Keratinocyte (primary cell): ENCODE results near the gene TIMM29.

Source experiments
- EZH2 ChIP-seq: IDR thresholded peaks from one replicate; pipeline ENCODE4 v1.6.1; 2012; ENCODE audit warnings: inconsistent platforms, mild to moderate bottlenecking, low read length, moderate library complexity
- TF ChIP-seq, protein P1 (sequence below), 3 experiments: IDR thresholded peaks in 1 of 3; conservative IDR thresholded peaks in 1 of 3; optimal IDR thresholded peaks in 1 of 3; 2 replicates in 2 of 3; 3 replicates in 1 of 3; pipeline versions ENCODE3 to v1.5.1; 2011; ENCODE audit warnings: low read length in 3 of 3, mild to moderate bottlenecking in 3 of 3, moderate library complexity in 2 of 3, control low read depth in 1 of 3, inconsistent platforms in 1 of 3; ENCODE audit not compliant: insufficient read depth in 2 of 3; ENCODE audit errors: extremely low read depth in 1 of 3

DNA sequence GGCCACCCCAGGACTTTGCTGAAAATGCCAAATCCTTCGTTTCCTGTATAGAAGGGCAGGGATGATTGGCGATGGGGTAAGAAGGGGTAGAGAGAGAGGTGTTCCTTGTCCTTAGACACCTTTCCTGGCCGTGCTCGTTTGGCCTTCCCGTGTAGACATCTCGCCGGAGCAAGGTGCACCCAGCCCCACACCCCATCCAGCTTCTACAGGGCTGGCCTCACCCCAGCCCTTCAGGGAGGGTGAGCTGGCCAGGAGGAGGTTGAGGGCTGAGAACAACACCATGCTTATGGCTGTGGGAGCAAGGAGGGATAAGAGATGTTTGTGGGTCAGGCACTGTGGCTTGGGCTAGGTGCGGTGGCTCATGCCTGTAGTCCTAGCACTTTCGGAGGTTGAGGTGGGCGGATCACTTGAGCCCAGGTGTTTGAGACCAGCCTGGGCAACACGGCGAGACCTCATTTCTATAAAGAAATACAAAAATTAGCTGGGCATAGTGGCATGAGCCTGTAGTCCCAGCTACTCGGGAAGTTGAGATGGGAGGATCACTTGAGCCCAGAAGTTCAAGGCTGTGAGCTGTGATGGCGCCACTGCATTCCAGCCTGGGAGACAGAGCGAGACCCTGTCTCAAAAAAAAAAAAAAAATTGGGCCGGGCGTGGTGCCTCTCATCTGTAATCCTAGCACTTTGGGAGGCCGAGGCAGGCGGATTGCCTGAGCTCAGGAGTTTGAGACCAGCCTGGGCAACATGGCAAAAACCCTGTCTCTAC, 47.7 kb downstream of the TIMM29 start:
- TF ChIP-seq, protein P1, sequence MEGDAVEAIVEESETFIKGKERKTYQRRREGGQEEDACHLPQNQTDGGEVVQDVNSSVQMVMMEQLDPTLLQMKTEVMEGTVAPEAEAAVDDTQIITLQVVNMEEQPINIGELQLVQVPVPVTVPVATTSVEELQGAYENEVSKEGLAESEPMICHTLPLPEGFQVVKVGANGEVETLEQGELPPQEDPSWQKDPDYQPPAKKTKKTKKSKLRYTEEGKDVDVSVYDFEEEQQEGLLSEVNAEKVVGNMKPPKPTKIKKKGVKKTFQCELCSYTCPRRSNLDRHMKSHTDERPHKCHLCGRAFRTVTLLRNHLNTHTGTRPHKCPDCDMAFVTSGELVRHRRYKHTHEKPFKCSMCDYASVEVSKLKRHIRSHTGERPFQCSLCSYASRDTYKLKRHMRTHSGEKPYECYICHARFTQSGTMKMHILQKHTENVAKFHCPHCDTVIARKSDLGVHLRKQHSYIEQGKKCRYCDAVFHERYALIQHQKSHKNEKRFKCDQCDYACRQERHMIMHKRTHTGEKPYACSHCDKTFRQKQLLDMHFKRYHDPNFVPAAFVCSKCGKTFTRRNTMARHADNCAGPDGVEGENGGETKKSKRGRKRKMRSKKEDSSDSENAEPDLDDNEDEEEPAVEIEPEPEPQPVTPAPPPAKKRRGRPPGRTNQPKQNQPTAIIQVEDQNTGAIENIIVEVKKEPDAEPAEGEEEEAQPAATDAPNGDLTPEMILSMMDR (optimal IDR thresholded peaks at IDR 0.05 in 1 of 3, IDR thresholded peaks at IDR 0.05 in 1 of 3, conservative IDR thresholded peaks at IDR 0.05 in 1 of 3; ENCODE audit: extremely low read depth in 1 of 3, insufficient read depth in 2 of 3, low read length in 3 of 3), result no peak
- TF ChIP-seq EZH2, result no peak
